GM12878 (cell line): ENCODE measurements around the gene ANKRD6. TPM values are rescaled to one million over a fixed set of nuclear protein-coding genes. Genes with fewer than 3 reads are reported as not detected.

Experiments
- ATAC-seq: fragments of 200-7000 bp; cut with Tn5 transposase; 3 replicates; pipeline ENCODE4 v1.9.1; 2020; ENCODE audit warnings: mild to moderate bottlenecking, moderate library complexity
- BruUV-seq: library from RNA; stranded (reverse); fragments of 400-500 nt; replicated peaks from 2 replicates; lab custom pipeline; 2021; lab: Mats Ljungman, UMichigan
- CTCF ChIA-PET: fragments of 300-600 bp; sonication (Branson Sonifier 250); formaldehyde crosslinking; extraction: SDS; loops from one replicate; lab custom pipeline; 2021; ENCODE audit warnings: inconsistent platforms; lab: Yijun Ruan, JAX
- POLR2A ChIA-PET: fragments of 350-600 bp; formaldehyde crosslinking; extraction: SDS; loops from one replicate; lab custom pipeline; 2021; ENCODE audit warnings: inconsistent platforms; lab: Charles Lee
- RAD21 ChIA-PET: fragments of 300-600 bp; sonication (Branson Sonifier 250); formaldehyde crosslinking; loops from one replicate; lab custom pipeline; 2023; ENCODE audit warnings: antibody characterized with exemption; ENCODE audit not compliant: unreplicated experiment; lab: Charles Lee
- SMC1A ChIA-PET: fragments of 300-600 bp; sonication (Branson Sonifier 250); formaldehyde crosslinking; loops from one replicate; lab custom pipeline; 2023; ENCODE audit not compliant: unreplicated experiment, uncharacterized antibody; lab: Charles Lee
- DNase-seq: peaks from one replicate; pipeline ENCODE4 v3.0.0-alpha.2; 2011; ENCODE audit warnings: low read depth, low spot score
- FAIRE-seq: peaks from 3 replicates; lab custom pipeline; 2011; peaks lifted over from hg19 to GRCh38; lab: Jason Lieb, UNC
- H2AFZ ChIP-seq: 2 replicates; pipeline ENCODE4 v1.6.0; 2011; ENCODE audit warnings: low read depth, low read length, control low read depth; ENCODE audit not compliant: control insufficient read depth
- H3K27ac ChIP-seq: 2 replicates; pipeline ENCODE4 v1.5.1; 2011; ENCODE audit warnings: control low read depth; ENCODE audit not compliant: control insufficient read depth, insufficient read depth
- H3K27me3 ChIP-seq, 2 experiments: replicated peaks in 1 of 2; 2 replicates each; pipeline versions ENCODE4 v1.6.0 to v1.6.1; 2011; ENCODE audit warnings: low read length in 1 of 2; ENCODE audit not compliant: control insufficient read depth in 2 of 2, insufficient read depth in 2 of 2
- H3K36me3 ChIP-seq, 2 experiments: 2 replicates each; pipeline ENCODE4 v1.5.1; 2011; ENCODE audit warnings: low read length in 1 of 2; ENCODE audit not compliant: control insufficient read depth in 2 of 2, insufficient read depth in 2 of 2
- H3K4me1 ChIP-seq: 2 replicates; pipeline ENCODE4 v1.6.1; 2011; ENCODE audit warnings: mild to moderate bottlenecking, low read length, moderate library complexity, mixed read lengths; ENCODE audit not compliant: control insufficient read depth, insufficient read depth
- H3K4me2 ChIP-seq: 2 replicates; pipeline ENCODE4 v1.6.0; 2011; ENCODE audit warnings: control low read depth; ENCODE audit not compliant: control insufficient read depth, insufficient read depth
- H3K4me3 ChIP-seq: fragments of 200-600 bp; sonication (generic); 2 replicates; pipeline ENCODE4 v1.5.1; 2016
- H3K79me2 ChIP-seq: 2 replicates; pipeline ENCODE4 v1.6.0; 2011; ENCODE audit warnings: low read length; ENCODE audit not compliant: control insufficient read depth, insufficient read depth
- H3K9ac ChIP-seq: 2 replicates; pipeline ENCODE4 v1.8.0; 2011; ENCODE audit warnings: low read length, control low read depth, mixed read lengths; ENCODE audit not compliant: control insufficient read depth, insufficient read depth
- H3K9me3 ChIP-seq: replicated peaks from 3 replicates; pipeline ENCODE4 v1.5.1; 2011; ENCODE audit warnings: mild to moderate bottlenecking, low read length; ENCODE audit not compliant: control insufficient read depth, insufficient read depth
- H4K20me1 ChIP-seq: 2 replicates; pipeline ENCODE4 v1.6.0; 2011; ENCODE audit not compliant: control insufficient read depth, insufficient read depth
- ASH2L ChIP-seq: fragments of 300-600, 200-600 bp; sonication (generic); IDR thresholded peaks from 2 replicates; pipeline ENCODE4 v1.6.1; 2017; ENCODE audit warnings: low read depth, mild to moderate bottlenecking, borderline replicate concordance
- IKZF1 ChIP-seq: fragments of 450-650 bp; conservative IDR thresholded peaks from 2 replicates; pipeline ENCODE4 v1.6.1; 2017; ENCODE audit warnings: antibody characterized with exemption, mild to moderate bottlenecking
- JUNB ChIP-seq: IDR thresholded peaks from 2 replicates; pipeline ENCODE4 v1.6.1; 2016; ENCODE audit warnings: antibody characterized with exemption, mild to moderate bottlenecking
- KDM1A ChIP-seq: fragments of 200-600 bp; sonication (generic); IDR thresholded peaks from 2 replicates; pipeline ENCODE4 v1.6.1; 2016; ENCODE audit warnings: borderline replicate concordance
- KLF5 ChIP-seq: fragments of 450-650 bp; IDR thresholded peaks from 2 replicates; pipeline ENCODE4 v1.6.1; 2014; ENCODE audit warnings: mild to moderate bottlenecking; ENCODE audit not compliant: partially characterized antibody
- MTA3 ChIP-seq: IDR thresholded peaks from 2 replicates; pipeline ENCODE4 v1.6.1; 2012; ENCODE audit warnings: low read length, inconsistent platforms, borderline replicate concordance
- NR2C2 ChIP-seq: IDR thresholded peaks from 2 replicates; pipeline ENCODE4 v1.6.1; 2011; ENCODE audit warnings: borderline replicate concordance, low read depth; ENCODE audit not compliant: control insufficient read depth, insufficient read length
- PAX5 ChIP-seq: IDR thresholded peaks from 2 replicates; pipeline ENCODE4 v1.6.1; 2011; ENCODE audit warnings: low read depth, low read length, borderline replicate concordance
- PBX3 ChIP-seq: IDR thresholded peaks from 2 replicates; pipeline ENCODE4 v1.6.1; 2011; ENCODE audit warnings: mild to moderate bottlenecking, low read depth, low read length, moderate library complexity; ENCODE audit not compliant: insufficient replicate concordance
- PML ChIP-seq: IDR thresholded peaks from 2 replicates; pipeline ENCODE4 v1.6.1; 2012; ENCODE audit warnings: low read length, inconsistent platforms
- RB1 ChIP-seq: fragments of 450-650 bp; formaldehyde crosslinking; IDR thresholded peaks from 2 replicates; pipeline ENCODE4 v1.6.1; 2017; ENCODE audit warnings: mild to moderate bottlenecking, borderline replicate concordance
- SP1 ChIP-seq: IDR thresholded peaks from one replicate; pipeline ENCODE4 v1.6.1; 2011; ENCODE audit warnings: low read depth, low read length
- SUZ12 ChIP-seq: fragments of 200-600 bp; sonication (generic); IDR thresholded peaks from one replicate; pipeline ENCODE4 v1.6.1; 2018; ENCODE audit warnings: antibody characterized with exemption, mild to moderate bottlenecking; ENCODE audit not compliant: unreplicated experiment
- TARDBP ChIP-seq: IDR thresholded peaks from 2 replicates; pipeline ENCODE4 v1.6.1; 2016; ENCODE audit warnings: borderline replicate concordance
- YY1 ChIP-seq: IDR thresholded peaks from 2 replicates; pipeline ENCODE4 v1.6.1; 2011; ENCODE audit warnings: low read depth, mild to moderate bottlenecking, low read length
- ZZZ3 ChIP-seq: IDR thresholded peaks from 2 replicates; pipeline ENCODE4 v1.6.1; 2011; ENCODE audit warnings: low read depth; ENCODE audit not compliant: control insufficient read depth, insufficient read length
- WGBS: methylation state at CpG from one replicate; pipeline ENCODE4 v1.1.6; 2016; ENCODE audit warnings: low lambda C conversion rate; ENCODE audit not compliant: insufficient replicate concordance, insufficient coverage; ENCODE audit errors: missing lambda C conversion rate; 5-methylcytosine and 5-hydroxymethylcytosine counted together
- in situ Hi-C: fragments of 300-500 bp; cut with MboI; formaldehyde crosslinking; loops from 9 replicates; pipeline ENCODE4 v1.14.3; 2018; ENCODE audit warnings: mixed read lengths
- intact Hi-C: fragments of 100-400 bp; cut with micrococcal nuclease; formaldehyde crosslinking; loops from one replicate; pipeline ENCODE4 v1.14.2; 2022; ENCODE audit not compliant: unreplicated experiment
- polyA plus RNA-seq, 11 experiments: library from polyadenylated mRNA; depleted of rRNA in 4 of 11; unstranded in 6 of 11; stranded (reverse) in 5 of 11; fragments of >200 nt; fragmentation: Nextera tagmentation in 4 of 11; fragmentation: Illumina TruSeq in 1 of 11; extraction: Ambion mirVana in 4 of 11; extraction: Trizol in 1 of 11; gene quantifications; 1 replicate in 1 of 11; 2 replicates in 10 of 11; pipeline versions ENCODE4 v1.2.1 to v1.2.3, GENCODE V29; 2011 to 2016; ENCODE audit warnings: inconsistent platforms in 2 of 11, missing spikeins in 2 of 11, low read depth in 1 of 11
- total RNA-seq, 4 experiments: library from RNA; depleted of rRNA in 3 of 4; stranded (reverse); fragments of >200 nt in 3 of 4; fragmentation: Illumina TruSeq in 1 of 4; extraction: Trizol in 1 of 4; gene quantifications; 2 replicates each; pipeline versions ENCODE4 v1.2.1 to v1.2.3, GENCODE V29; 2013 to 2021

Gene ANKRD6
- total and polyA plus RNA-seq, 10 of the 15 experiments (the other 5 are each of a cell fraction or from before 2014, with no cell fraction given): 0.03 to 0.90 (median 0.38) TPM

GRCh38 chr6:89562093-89562973 lies 129.4 kb downstream of the ANKRD6 start:
- in situ Hi-C loops: no loop called here
- Histone ChIP-seq H3K4me2 (no peak overlapping the region), H3K27ac (no peak overlapping the region), H3K4me1 (no peaks in the 10 kb centered on the region), H3K36me3 (no peaks in the 10 kb centered on the region)
- 47% methylated on average over 21 of the region's 21 CpGs for WGBS
- CTCF ChIA-PET: no interaction called here
- FAIRE-seq: no peak
- TF ChIP-seq JUNB (no peak), KLF5 (no peak), MTA3 (no peak), NR2C2 (no peak), TARDBP (no peak), IKZF1 (no peak), KDM1A (no peak), ZZZ3 (no peak), SP1 (no peak), ASH2L (no peak), PBX3 (no peak), SUZ12 (no peak), YY1 (no peak), PAX5 (no peak), RB1 (no peak), PML (no peak)
- TF ChIP-seq, all 136 proteins: peak for 0
- POLR2A ChIA-PET: no interaction called here
- Histone ChIP-seq H3K9me3 (no peaks in the 10 kb centered on the region), H4K20me1 (no peaks in the 10 kb centered on the region), H3K27me3 (peaks cover 0 to 3% of the 10 kb centered on the region in 2 experiments; a peak in 2 of 4 replicates), H2AFZ (no peak overlapping the region), H3K4me3 (no peak overlapping the region), H3K9ac (no peak overlapping the region), H3K79me2 (no peaks in the 10 kb centered on the region)
- DNase-seq (no peak), ATAC-seq (no peak)
- SMC1A ChIA-PET: no interaction called here
- intact Hi-C loops: no loop called here
- BruUV-seq: no TSS peak
- RAD21 ChIA-PET: no interaction called here
